Measurements from ENCODE around the gene SNRNP25. TPM values are rescaled to one million over a fixed set of nuclear protein-coding genes. Genes with fewer than 3 reads are reported as not detected.
"Not testable (repeated sequence)": the region's sequence is repeated elsewhere in the genome, so short reads cannot be mapped to it uniquely, and the experiment has no call there.

Gene SNRNP25
- polyA plus RNA-seq (2012; ENCODE audit: insufficient read depth, insufficient read length), result 224 TPM

- peak within 1 kb of the TSS; percentile 97 for H3K4me3 ChIP-seq (ENCODE audit: low read length)
- DNase-seq (ENCODE audit: low read depth, low spot score), result peak; percentile 98
Observed at GRCh38 chr16:53346-54236, at the start of gene SNRNP25, which contains the start of gene POLR3K. Gene SNRNP25, plus strand, starts transcription at chr16:53828. Its CDS starts 189 bp downstream, at chr16:54017. Gene POLR3K, minus strand, starts transcription at chr16:53608. Its CDS starts 22 bp downstream, at chr16:53586.

GRCh38 chr16:9903-10665 lies 43.5 kb upstream of the SNRNP25 start:
- peak overlapping the region; percentile 43 for H3K4me3 ChIP-seq (ENCODE audit: low read length)
- no peak for DNase-seq (ENCODE audit: low read depth, low spot score)

GRCh38 chr16:10772-11171 lies 42.9 kb upstream of the SNRNP25 start:
- not testable (repeated sequence) for DNase-seq (ENCODE audit: low read depth, low spot score); H3K4me3 ChIP-seq (ENCODE audit: low read length)

DNA sequence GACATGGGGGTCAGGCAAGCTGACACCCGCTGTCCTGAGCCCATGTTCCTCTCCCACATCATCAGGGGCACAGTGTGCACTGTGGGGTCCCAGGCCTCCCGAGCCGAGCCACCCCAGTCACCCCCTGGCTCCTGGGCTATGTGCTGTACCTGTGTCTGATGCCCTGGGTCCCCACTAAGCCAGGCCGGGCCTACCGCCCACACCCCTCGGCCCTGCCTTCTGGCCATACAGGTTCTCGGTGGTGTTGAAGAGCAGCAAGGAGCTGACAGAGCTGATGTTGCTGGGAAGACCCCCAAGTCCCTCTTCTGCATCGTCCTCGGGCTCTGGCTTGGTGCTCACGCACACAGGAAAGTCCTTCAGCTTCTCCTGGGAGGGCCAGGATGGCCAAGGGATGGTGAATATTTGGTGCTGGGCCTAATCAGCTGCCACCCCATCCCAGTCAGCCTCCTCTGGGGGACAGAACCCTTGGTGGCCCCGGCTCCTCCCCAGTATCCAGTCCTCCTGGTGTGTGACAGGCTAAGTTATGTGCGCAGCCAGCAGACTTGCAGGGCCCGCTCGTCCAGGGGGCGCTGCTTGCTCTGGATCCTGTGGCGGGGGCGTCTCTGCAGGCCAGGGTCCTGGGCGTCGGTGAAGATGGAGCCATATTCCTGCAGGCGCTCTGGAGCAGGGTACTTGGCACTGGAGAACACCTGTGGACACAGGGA lies 36.4 kb upstream of the SNRNP25 start:
- not testable (repeated sequence) for DNase-seq (ENCODE audit: low read depth, low spot score); H3K4me3 ChIP-seq (ENCODE audit: low read length)

GRCh38 chr16:20886-21285 lies 32.7 kb upstream of the SNRNP25 start:
- DNase-seq (ENCODE audit: low read depth, low spot score); H3K4me3 ChIP-seq (ENCODE audit: low read length): not testable (repeated sequence)

DNA sequence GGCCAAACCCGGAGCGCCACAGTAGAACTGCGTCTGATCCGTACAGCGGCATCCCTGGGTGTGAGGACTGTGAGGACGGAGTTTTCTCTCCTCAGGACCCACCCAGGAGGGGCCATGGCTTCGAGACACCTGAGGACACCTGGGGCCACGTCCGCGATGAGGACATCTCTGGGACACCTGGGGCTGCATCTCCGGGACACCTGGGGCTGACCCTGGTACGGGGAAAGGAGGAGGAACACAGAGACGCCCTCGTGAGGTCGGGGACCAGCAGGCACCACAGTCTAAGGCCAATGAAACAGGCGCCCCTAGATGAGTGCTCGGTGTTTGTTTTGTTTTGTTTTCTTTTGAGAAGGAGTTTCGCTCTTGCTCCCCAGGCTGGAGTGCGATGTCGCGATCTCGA lies 29.5 kb upstream of the SNRNP25 start:
- not testable (repeated sequence) for DNase-seq (ENCODE audit: low read depth, low spot score); H3K4me3 ChIP-seq (ENCODE audit: low read length)

DNA sequence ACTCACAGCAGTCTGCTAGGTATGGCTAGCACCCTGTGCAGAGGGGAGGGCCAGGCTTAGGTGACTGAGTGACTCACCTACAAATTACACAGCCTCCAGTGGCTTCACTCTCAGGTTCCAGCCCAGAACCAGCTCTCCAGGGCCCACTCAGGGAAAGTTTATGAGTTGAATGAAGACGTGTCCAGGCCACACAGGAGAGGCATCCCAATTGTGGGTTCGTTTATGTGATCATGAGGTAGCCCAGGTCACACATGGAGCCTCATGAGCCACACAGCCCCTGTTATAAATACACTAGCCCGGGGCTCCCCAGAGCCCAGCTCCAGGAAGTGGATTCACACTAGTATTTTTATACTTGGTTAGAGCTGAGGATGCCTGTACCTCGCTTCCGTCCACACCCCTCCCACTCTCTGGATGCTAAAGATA lies 27.7 kb upstream of the SNRNP25 start:
- DNase-seq (ENCODE audit: low read depth, low spot score); H3K4me3 ChIP-seq (ENCODE audit: low read length): not testable (repeated sequence)

DNA sequence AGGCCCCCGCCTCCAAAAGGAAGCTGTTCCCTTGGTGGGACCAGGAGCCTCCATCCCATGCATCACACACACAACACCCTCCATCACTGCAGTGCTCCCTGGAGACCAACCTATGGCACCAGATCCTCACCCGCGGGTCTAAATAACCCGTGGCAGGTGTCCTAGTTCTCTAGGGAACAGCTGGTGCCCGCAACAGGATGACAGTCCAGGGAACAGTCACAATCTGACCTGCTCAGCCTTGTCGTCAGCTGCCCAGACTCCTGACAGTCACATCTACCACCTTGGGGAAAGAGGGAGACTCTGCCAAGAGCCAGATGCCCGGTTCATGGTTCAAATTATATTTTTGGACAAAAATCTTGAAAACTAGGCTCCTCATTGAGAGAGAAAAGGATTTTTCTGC lies 23.0 kb upstream of the SNRNP25 start:
- DNase-seq (ENCODE audit: low read depth, low spot score); H3K4me3 ChIP-seq (ENCODE audit: low read length): not testable (repeated sequence)

- not testable (repeated sequence) for DNase-seq (ENCODE audit: low read depth, low spot score); H3K4me3 ChIP-seq (ENCODE audit: low read length)
Observed at GRCh38 chr16:33154-33876, 20.3 kb upstream of the SNRNP25 start.

DNA sequence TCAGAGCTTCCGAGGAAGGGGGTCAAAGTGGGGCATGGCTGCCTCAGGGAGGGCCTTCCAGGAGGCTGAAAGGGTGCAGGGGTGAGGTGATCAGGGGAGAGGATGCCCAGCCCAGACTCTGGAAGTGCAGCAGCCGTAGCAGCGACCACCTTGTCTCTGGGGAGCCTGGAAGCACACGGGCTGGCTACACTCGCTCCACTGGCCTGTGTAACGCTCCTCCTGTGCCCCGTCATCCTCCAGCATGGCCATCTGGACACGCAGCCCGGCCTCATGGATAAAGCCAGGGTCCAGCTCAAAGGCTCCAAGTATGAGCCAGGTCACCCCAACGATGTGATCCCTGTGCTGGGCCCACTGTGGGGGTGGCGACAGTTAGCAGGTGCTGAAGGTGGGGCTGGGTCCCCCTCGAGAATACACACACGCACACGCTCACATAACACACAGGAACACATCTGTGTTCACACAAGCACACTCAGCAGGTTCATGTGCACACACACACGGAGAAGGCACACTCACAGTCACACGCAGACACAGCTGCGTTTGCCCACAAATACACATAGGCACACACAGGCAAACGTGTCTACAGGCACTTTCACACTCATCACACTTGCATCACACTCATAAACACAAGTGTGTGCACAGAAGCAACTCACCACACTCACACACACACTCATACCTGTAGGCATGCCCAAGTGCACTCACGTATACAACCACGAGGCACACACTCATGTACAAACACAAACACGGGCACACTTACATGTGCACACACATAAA lies 19.6 kb upstream of the SNRNP25 start:
- no peak for DNase-seq (ENCODE audit: low read depth, low spot score)
- no peak overlapping the region for H3K4me3 ChIP-seq (ENCODE audit: low read length)

- H3K4me3 ChIP-seq (ENCODE audit: low read length), result no peak overlapping the region
Observed at GRCh38 chr16:34648-34987, 19.0 kb upstream of the SNRNP25 start.

DNA sequence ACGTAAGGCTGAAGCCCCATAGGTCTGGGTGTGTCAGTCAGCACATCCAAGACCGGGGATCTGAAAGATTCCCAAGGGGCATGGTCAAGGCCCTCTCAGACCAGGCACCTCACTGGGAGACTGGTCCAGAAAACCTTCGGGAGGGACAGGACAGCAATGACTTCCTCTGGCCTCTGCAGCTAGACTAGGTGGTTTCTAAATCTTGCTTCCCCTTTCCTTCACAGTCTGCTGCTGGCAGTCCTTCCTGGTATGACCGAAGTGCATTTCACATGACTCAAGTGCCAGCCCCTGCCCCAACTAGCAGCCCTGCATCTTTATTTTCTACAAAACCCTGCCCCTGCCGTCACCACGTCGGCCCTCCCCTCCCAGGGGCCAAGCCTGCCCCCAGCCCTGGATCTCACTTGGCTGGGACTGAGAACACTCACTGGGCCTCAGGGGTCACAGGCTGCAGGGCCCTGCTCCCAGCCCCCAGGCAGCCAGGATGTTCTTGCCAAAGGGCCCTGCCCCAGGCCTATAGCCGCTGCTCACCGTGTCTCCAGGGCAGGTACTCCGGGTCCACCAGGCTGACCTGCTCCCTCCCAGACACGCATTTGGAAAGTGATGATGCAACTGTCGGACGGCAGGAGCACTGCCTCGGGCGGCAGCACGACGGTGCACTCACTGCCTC lies 18.5 kb upstream of the SNRNP25 start:
- no peak overlapping the region for H3K4me3 ChIP-seq (ENCODE audit: low read length)
- DNase-seq (ENCODE audit: low read depth, low spot score), result no peak

More at GRCh38 chr16:34648-34987, 19.0 kb upstream of the SNRNP25 start:
- DNase-seq (ENCODE audit: low read depth, low spot score), result no peak

GRCh38 chr16:35678-36305 lies 17.8 kb upstream of the SNRNP25 start:
- H3K4me3 ChIP-seq (ENCODE audit: low read length), result no peak overlapping the region
- no peak for DNase-seq (ENCODE audit: low read depth, low spot score)

- H3K4me3 ChIP-seq (ENCODE audit: low read length), result no peak overlapping the region
- DNase-seq (ENCODE audit: low read depth, low spot score), result no peak
Observed at GRCh38 chr16:36336-36984, 17.2 kb upstream of the SNRNP25 start.

- DNase-seq (ENCODE audit: low read depth, low spot score), result no peak
- no peak overlapping the region for H3K4me3 ChIP-seq (ENCODE audit: low read length)
Observed at GRCh38 chr16:37511-37910, 16.1 kb upstream of the SNRNP25 start.

GRCh38 chr16:38206-38605 lies 15.4 kb upstream of the SNRNP25 start:
- not testable (repeated sequence) for DNase-seq (ENCODE audit: low read depth, low spot score)

More at GRCh38 chr16:38206-38605, 15.4 kb upstream of the SNRNP25 start:
- H3K4me3 ChIP-seq (ENCODE audit: low read length), result not testable (repeated sequence)

Data from Jurkat, Clone E6-1 (cell line).